ENCODE data around the gene FAAP100. TPM values are rescaled to one million over a fixed set of nuclear protein-coding genes. Genes with fewer than 3 reads are reported as not detected.
A peak's percentile ranks its signal among the peaks of the same experiment; 100 is the strongest.
"Not testable (repeated sequence)": the region's sequence is repeated elsewhere in the genome, so short reads cannot be mapped to it uniquely, and the experiment has no call there.

FAAP100 gene
- total RNA-seq, 2 donors from 2014 or later, result 21.3 to 29.1 TPM

GRCh38 chr17:81537856-81538555 is 14.1 kb downstream of the FAAP100 start:
- no peak for DNase-seq
- Mint-ChIP-seq H3K27ac (no peak overlapping the region), H3K4me3 (no peak overlapping the region), H3K36me3 (ENCODE audit: insufficient read depth in 2 of 2) (peaks cover 1 to 2% of the 10 kb centered on the region in 2 donors), H3K9me3 (no peaks in the 10 kb centered on the region), H3K4me1 (ENCODE audit: low read depth) (no peaks in the 10 kb centered on the region), H3K27me3 (ENCODE audit: low read depth) (peaks cover 16% of the 10 kb centered on the region)
- no peak for ATAC-seq (replicated peaks in 1 of 2)

DNA sequence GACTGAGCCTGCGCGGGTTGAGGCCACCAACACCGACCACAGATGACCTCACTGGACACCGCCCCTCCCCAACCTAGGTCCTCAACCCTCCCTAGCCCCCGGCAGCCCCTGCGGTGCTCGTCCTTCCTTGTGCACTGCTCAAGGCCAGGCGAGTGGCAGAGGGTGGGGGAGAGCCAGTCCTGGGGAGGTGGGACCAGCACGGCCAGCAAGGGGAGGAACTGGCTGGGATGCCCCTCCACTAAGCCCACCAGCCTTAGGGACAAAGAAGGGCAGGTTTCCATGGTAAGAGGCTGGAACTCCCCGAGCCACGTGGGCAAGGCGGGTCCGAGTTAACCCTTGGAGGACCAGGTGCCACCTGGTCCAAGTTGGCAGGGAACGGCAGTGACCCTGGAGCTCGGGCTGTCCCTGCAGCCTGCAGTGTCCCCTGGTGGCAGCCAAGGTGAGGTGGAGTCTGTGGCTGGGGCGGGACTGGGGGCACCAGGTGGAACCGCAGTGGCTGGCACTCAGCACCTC is 14.8 kb downstream of the FAAP100 start:
- Mint-ChIP-seq H3K9me3 (no peaks in the 10 kb centered on the region), H3K36me3 (ENCODE audit: insufficient read depth in 2 of 2) (peaks cover 1 to 2% of the 10 kb centered on the region in 2 donors), H3K4me1 (ENCODE audit: low read depth) (no peaks in the 10 kb centered on the region), H3K27me3 (ENCODE audit: low read depth) (peaks cover 16% of the 10 kb centered on the region), H3K27ac (no peak overlapping the region), H3K4me3 (no peak overlapping the region)
- DNase-seq (peak; percentile 34 to 39), ATAC-seq (replicated peaks in 1 of 2) (peak; percentile 49 to 62)

DNA sequence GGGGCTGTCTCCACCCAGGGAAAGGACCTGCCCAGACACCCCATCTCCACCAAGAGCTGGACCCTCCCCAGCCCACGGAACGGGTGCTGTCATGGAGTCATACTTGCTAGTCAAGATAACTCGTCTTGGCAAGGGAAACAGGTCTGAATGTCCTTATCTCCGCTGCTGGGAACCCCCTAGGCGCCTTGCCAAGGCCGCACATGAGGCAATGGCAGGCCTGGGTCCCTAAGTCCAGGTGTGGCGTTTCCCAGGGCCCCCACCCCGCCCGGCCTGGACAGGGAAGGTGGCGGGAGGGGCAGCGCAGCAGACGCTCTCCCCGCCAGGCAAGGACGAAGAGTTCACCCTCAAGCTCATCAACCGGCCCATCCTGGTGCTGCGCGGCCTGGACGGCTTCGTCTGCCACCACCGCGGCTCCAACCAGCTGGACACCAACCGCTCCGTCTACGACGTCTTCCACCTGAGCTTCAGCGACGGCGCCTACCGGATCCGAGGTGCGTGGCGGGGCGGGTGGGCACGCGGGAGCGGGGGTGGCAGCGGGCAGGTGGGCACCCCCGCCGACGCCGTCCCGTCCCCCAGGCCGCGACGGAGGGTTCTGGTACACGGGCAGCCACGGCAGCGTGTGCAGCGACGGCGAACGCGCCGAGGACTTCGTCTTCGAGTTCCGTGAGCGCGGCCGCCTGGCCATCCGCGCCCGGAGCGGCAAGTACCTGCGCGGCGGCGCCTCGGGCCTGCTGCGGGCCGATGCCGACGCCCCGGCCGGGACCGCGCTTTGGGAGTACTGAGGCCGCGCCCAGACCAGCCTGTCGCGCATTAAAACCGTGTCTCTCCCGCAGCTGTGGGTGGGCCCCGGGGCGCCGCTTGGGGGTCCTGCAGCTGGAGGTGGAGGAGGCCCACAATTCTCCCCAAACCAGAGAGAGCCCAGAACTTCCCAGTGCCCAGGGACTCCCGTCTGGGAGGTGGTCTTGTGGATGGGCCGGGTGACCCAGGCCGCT is 15.6 kb downstream of the FAAP100 start:
- no peak for ATAC-seq (replicated peaks in 1 of 2)
- Mint-ChIP-seq H3K4me3 (no peak overlapping the region), H3K27me3 (ENCODE audit: low read depth) (peaks cover 16% of the 10 kb centered on the region), H3K36me3 (ENCODE audit: insufficient read depth in 2 of 2) (peaks cover 0 to 1% of the 10 kb centered on the region in 2 donors), H3K4me1 (ENCODE audit: low read depth) (no peaks in the 10 kb centered on the region), H3K9me3 (no peaks in the 10 kb centered on the region), H3K27ac (no peak overlapping the region)
- DNase-seq, result no peak

GRCh38 chr17:81535480-81536298 is 16.5 kb downstream of the FAAP100 start:
- DNase-seq (no peak), ATAC-seq (replicated peaks in 1 of 2) (no peak)
- Mint-ChIP-seq H3K4me1 (ENCODE audit: low read depth) (no peaks in the 10 kb centered on the region), H3K36me3 (ENCODE audit: insufficient read depth in 2 of 2) (peaks cover 0 to 1% of the 10 kb centered on the region in 2 donors), H3K9me3 (no peaks in the 10 kb centered on the region), H3K4me3 (no peak overlapping the region), H3K27me3 (ENCODE audit: low read depth) (peaks cover 16% of the 10 kb centered on the region), H3K27ac (no peak overlapping the region)

DNA sequence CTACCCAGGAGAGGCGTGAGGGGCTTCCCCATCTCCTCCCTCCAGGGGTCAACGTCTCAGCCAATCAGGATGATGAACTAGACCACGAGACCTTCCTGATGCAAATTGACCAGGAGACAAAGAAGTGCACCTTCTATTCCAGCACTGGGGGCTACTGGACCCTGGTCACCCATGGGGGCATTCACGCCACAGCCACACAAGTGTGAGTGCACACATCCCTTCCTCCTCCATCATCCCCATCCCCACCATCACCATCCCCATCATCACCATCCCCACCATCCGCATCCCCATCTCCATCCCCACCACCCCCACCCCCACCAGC is 17.2 kb downstream of the FAAP100 start:
- H3K27ac Mint-ChIP-seq, result no peak overlapping the region
- H3K36me3 Mint-ChIP-seq (ENCODE audit: insufficient read depth in 2 of 2), result peaks cover 0 to 1% of the 10 kb centered on the region in 2 donors
- no peaks in the 10 kb centered on the region for H3K9me3 Mint-ChIP-seq
- ATAC-seq (replicated peaks in 1 of 2), result no peak
- H3K27me3 Mint-ChIP-seq (ENCODE audit: low read depth), result peaks cover 16% of the 10 kb centered on the region
- no peaks in the 10 kb centered on the region for H3K4me1 Mint-ChIP-seq (ENCODE audit: low read depth)
- H3K4me3 Mint-ChIP-seq, result no peak overlapping the region
- no peak for DNase-seq

DNA sequence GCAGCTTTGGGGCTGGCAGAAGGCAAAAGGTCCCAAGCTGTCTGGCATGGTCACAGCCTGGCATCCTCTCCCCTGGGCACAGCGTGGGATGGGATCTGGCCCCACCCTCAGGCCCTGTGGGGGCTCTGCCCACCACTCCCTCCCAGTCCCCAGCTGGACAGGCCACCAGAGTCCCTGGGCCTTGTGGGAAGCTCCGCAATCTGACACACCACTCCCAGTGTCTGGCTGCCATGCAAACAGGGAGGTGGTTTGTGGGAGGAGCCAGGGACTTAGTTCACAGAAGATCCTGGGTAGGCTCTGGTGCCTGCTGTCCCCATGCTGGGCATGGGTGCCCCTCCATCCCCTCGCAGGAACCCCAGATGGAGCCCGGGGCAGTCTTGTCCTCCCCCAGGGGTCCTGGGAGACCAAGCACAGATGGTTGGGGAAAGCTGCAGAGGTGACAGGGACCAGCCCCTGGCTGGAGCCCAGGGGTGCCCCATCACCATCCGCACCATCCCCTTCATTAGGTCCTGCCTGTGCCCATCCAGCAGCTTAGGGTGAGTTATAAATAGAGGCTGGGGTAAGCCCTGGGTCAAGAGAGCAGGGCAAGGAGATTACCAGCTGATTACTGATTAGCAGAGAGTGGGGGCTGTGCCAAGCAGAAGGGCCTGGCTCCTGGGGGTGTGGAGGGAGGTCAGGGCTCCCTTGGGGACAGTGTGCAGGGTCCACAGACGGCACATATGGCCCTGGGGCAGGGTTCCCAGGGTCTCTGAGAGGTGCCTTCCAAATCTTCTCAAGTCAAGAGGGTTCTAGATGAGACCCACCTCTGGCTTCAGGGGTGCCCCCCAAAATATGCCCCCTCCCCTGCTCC is 17.8 kb downstream of the FAAP100 start:
- peak in 1 of 2 donors; percentile 4 for ATAC-seq (replicated peaks in 1 of 2)
- Mint-ChIP-seq H3K36me3 (ENCODE audit: insufficient read depth in 2 of 2) (peaks cover 0 to 1% of the 10 kb centered on the region in 2 donors), H3K9me3 (no peaks in the 10 kb centered on the region), H3K27ac (no peak overlapping the region), H3K4me1 (ENCODE audit: low read depth) (no peaks in the 10 kb centered on the region), H3K27me3 (ENCODE audit: low read depth) (peaks cover 16% of the 10 kb centered on the region), H3K4me3 (no peak overlapping the region)
- no peak for DNase-seq

GRCh38 chr17:81533339-81534141 is 18.6 kb downstream of the FAAP100 start:
- no peaks in the 10 kb centered on the region for H3K9me3 Mint-ChIP-seq
- peak in 1 of 2 donors; percentile 13 for ATAC-seq (replicated peaks in 1 of 2)
- no peaks in the 10 kb centered on the region for H3K4me1 Mint-ChIP-seq (ENCODE audit: low read depth)
- no peak for DNase-seq
- H3K27ac Mint-ChIP-seq, result no peak overlapping the region
- H3K27me3 Mint-ChIP-seq (ENCODE audit: low read depth), result peaks cover 16% of the 10 kb centered on the region
- no peak overlapping the region for H3K4me3 Mint-ChIP-seq
- peaks cover 0 to 1% of the 10 kb centered on the region in 2 donors for H3K36me3 Mint-ChIP-seq (ENCODE audit: insufficient read depth in 2 of 2)

DNA sequence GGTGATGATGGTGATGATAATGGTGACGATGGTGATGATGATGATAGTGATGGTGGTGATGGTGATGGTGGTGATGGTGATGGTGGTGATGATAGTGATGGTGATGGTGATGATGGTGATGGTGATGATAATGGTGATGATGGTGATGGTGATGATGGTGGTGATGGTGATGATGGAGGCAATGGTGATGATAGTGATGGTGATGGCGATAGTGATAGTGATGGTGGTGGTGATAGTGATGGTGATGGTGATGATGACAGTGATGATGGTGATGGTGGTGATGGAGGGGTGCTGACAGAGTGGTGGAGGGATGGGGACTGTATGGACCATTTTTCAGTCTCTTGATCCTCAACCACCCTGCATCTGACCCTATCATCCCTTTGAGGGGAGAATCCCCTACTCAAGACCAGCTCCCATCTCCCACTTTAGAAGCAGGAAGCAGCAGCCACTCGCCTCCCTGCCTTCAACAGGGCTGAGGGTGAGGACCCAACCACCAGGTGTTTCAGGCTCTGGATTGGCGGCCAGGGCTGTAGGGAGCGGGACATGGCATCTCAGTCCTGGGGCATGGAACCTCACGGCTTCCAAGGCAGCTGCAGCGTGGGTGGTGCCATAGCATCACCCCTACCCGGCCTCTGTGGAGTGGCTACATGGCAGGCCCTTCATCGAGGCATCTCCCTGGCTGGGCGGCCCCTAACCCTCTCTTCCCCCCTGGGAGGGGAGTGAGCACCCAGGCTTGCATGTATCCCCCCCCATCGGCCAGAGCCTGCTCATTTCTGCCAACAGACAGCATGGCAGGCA is 19.5 kb downstream of the FAAP100 start:
- H3K27ac Mint-ChIP-seq, result no peak overlapping the region
- DNase-seq (no peak), ATAC-seq (replicated peaks in 1 of 2) (no peak)
- H3K9me3 Mint-ChIP-seq, result no peaks in the 10 kb centered on the region
- H3K4me1 Mint-ChIP-seq (ENCODE audit: low read depth), result no peaks in the 10 kb centered on the region
- H3K36me3 Mint-ChIP-seq (ENCODE audit: insufficient read depth in 2 of 2), result no peaks in the 10 kb centered on the region
- H3K27me3 Mint-ChIP-seq (ENCODE audit: low read depth), result peaks cover 16% of the 10 kb centered on the region
- no peak overlapping the region for H3K4me3 Mint-ChIP-seq

DNA sequence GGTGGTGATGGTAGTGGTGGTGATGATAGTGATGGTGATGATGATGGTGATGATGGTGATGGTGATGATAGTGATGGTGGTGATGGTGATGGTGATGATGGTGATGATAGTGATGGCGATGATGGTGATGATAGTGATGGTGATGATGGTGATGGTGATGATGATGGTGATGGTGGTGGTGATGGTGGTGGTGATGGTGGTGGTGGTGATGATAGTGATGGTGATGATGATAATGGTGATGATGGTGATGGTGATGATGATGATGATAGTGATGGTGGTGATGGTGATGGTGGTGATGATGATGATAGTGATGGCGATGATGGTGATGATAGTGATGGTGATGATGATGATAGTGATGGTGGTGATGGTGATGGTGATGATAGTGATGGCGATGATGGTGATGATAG is 20.2 kb downstream of the FAAP100 start:
- not testable (repeated sequence) for H3K9me3 Mint-ChIP-seq; ATAC-seq (replicated peaks in 1 of 2); H3K36me3 Mint-ChIP-seq (ENCODE audit: insufficient read depth in 2 of 2); H3K4me1 Mint-ChIP-seq (ENCODE audit: low read depth); H3K27ac Mint-ChIP-seq; H3K4me3 Mint-ChIP-seq; DNase-seq
- peaks cover 16% of the 10 kb centered on the region for H3K27me3 Mint-ChIP-seq (ENCODE audit: low read depth)

DNA sequence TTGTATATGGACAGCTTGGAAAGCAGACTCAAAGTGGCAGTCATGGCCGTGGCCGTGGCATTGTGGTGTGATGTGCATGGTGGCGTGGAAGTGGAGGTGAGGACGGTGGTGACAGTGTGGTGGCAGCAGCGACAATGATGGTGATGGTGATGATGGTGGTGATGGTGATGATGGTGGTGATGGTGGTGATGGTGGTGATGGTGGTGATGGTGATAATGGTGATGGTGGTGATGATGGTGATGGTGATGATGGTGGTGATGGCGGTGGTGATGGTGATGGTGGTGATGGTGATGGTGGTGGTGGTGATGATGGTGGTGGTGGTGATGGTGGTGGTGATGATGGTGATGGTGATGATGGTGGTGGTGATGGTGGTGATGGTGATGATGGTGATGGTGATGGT is 21.1 kb downstream of the FAAP100 start:
- DNase-seq; H3K36me3 Mint-ChIP-seq (ENCODE audit: insufficient read depth in 2 of 2); H3K4me3 Mint-ChIP-seq; ATAC-seq (replicated peaks in 1 of 2); H3K4me1 Mint-ChIP-seq (ENCODE audit: low read depth); H3K9me3 Mint-ChIP-seq; H3K27ac Mint-ChIP-seq: not testable (repeated sequence)
- H3K27me3 Mint-ChIP-seq (ENCODE audit: low read depth), result peaks cover 13% of the 10 kb centered on the region

GRCh38 chr17:81529437-81529803 is 22.7 kb downstream of the FAAP100 start:
- Mint-ChIP-seq H3K4me1 (ENCODE audit: low read depth) (no peaks in the 10 kb centered on the region), H3K36me3 (ENCODE audit: insufficient read depth in 2 of 2) (no peaks in the 10 kb centered on the region), H3K9me3 (no peaks in the 10 kb centered on the region), H3K27me3 (ENCODE audit: low read depth) (peaks cover 6% of the 10 kb centered on the region), H3K27ac (no peak overlapping the region), H3K4me3 (no peak overlapping the region)
- ATAC-seq (replicated peaks in 1 of 2) (no peak), DNase-seq (no peak)

Data from activated T-cell treated with anti-CD3 and anti-CD28 coated beads, Interleukin-2, amount 50 U/mL, for 72 hours (primary cell).